ENCODE data around the gene EXOSC6.
"Not testable (repeated sequence)": the region's sequence is repeated elsewhere in the genome, so short reads cannot be mapped to it uniquely, and the experiment has no call there.

DNA sequence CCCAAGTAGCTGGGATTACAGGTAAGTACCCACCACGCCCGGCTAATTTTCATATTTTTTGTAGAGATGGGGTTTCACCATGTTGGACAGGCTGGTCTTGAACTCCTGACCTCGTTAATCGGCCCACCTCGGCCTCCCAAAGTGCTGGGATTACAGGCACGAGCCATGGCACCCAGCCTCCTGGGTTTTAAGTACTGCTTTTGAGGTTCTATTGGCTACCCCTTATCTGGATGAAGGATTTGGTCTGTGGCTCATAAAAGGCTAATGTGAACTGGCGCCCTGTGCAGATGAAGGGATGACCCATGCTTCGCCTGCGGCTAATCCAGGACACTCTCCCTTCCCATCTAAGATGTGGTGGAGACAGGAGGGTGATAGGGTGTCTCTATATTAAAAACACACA lies 52.6 kb downstream of the EXOSC6 start:
- TF ChIP-seq POLR2AphosphoS5, EP300 (IDR thresholded peaks at IDR 0.05): not testable (repeated sequence)
- TF ChIP-seq, protein P1, sequence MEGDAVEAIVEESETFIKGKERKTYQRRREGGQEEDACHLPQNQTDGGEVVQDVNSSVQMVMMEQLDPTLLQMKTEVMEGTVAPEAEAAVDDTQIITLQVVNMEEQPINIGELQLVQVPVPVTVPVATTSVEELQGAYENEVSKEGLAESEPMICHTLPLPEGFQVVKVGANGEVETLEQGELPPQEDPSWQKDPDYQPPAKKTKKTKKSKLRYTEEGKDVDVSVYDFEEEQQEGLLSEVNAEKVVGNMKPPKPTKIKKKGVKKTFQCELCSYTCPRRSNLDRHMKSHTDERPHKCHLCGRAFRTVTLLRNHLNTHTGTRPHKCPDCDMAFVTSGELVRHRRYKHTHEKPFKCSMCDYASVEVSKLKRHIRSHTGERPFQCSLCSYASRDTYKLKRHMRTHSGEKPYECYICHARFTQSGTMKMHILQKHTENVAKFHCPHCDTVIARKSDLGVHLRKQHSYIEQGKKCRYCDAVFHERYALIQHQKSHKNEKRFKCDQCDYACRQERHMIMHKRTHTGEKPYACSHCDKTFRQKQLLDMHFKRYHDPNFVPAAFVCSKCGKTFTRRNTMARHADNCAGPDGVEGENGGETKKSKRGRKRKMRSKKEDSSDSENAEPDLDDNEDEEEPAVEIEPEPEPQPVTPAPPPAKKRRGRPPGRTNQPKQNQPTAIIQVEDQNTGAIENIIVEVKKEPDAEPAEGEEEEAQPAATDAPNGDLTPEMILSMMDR (IDR thresholded peaks at IDR 0.05), result not testable (repeated sequence)

All from suprapubic skin (tissue), 4 donors.